Stomach (tissue), 9 donors: ENCODE data around the gene MEF2A. TPM values are rescaled to one million over a fixed set of nuclear protein-coding genes. Genes with fewer than 3 reads are reported as not detected.

Source experiments
- DNase-seq, 2 donors: peaks; one replicate each; pipeline versions ENCODE4 v3.0.0 to v3.0.0-alpha.2; 2013 to 2019
- H3K27ac ChIP-seq, 5 donors: fragments of 200-600 bp in 4 of 5; sonication (generic) in 4 of 5; one replicate each; pipeline ENCODE4 v1.5.1; 2013 to 2019; ENCODE audit warnings: mild to moderate bottlenecking in 1 of 5, moderate library complexity in 1 of 5
- H3K27me3 ChIP-seq, 3 donors: fragments of 200-600 bp; sonication (generic); one replicate each; pipeline ENCODE4 v1.5.1; 2017 to 2019; ENCODE audit warnings: mixed run types in 1 of 3
- H3K36me3 ChIP-seq, 4 donors: fragments of 200-600 bp; sonication (generic); 1 replicate in 3 of 4; 2 replicates in 1 of 4; pipeline ENCODE4 v1.5.1; 2016 to 2019
- H3K4me1 ChIP-seq, 4 donors: fragments of 200-600 bp; sonication (generic); one replicate each; pipeline ENCODE4 v1.5.1; 2016 to 2019
- H3K4me3 ChIP-seq, 4 donors: fragments of 200-600 bp; sonication (generic) in 3 of 4; one replicate each; pipeline ENCODE4 v1.5.1; 2016 to 2019; ENCODE audit warnings: mild to moderate bottlenecking in 1 of 4
- H3K9me3 ChIP-seq, 4 donors: fragments of 200-600 bp; sonication (generic); one replicate each; pipeline ENCODE4 v1.5.1; 2016 to 2019
- EP300 ChIP-seq: sonication (generic); formaldehyde crosslinking; IDR thresholded peaks from one replicate; pipeline ENCODE4 v1.6.1; 2017; ENCODE audit warnings: antibody characterized with exemption
- POLR2A ChIP-seq, 4 donors: fragments of 450-650 bp; IDR thresholded peaks; one replicate each; pipeline ENCODE4 v1.6.1; 2016; ENCODE audit warnings: antibody characterized with exemption in 4 of 4, control low read depth in 2 of 4, mild to moderate bottlenecking in 1 of 4, moderate library complexity in 1 of 4
- POLR2AphosphoS5 ChIP-seq, 3 donors: sonication (generic); formaldehyde crosslinking; IDR thresholded peaks; one replicate each; pipeline ENCODE4 v1.6.1; 2016; ENCODE audit warnings: antibody characterized with exemption in 3 of 3
- WGBS, 5 donors: extraction: QIAGEN DNeasy Blood & Tissue Kit in 3 of 5; methylation state at CpG; one replicate each; pipeline versions ENCODE4 v1.1.5 to v1.1.7; 2013 to 2018; 5-methylcytosine and 5-hydroxymethylcytosine counted together
- intact Hi-C: fragments of 100-400 bp; cut with DNase I; formaldehyde crosslinking; loops from one replicate; pipeline ENCODE4 v1.15.1; 2023; ENCODE audit warnings: low total_unique reads
- polyA plus RNA-seq, 3 donors: library from polyadenylated mRNA; stranded (reverse); fragments of 200-250 nt; gene quantifications; one replicate each; pipeline ENCODE4 v1.2.3, GENCODE V29; 2013
- total RNA-seq, 5 donors: library from RNA; depleted of rRNA; stranded (reverse); fragments of >200 nt; gene quantifications; one replicate each; pipeline versions ENCODE4 v1.1.0 to v1.2.3, GENCODE V29; 2014 to 2016
- TF ChIP-seq, protein P1 (sequence below), 7 experiments: fragments of 450-650 bp in 4 of 7; fragments of 200-600 bp in 3 of 7; sonication (generic) in 3 of 7; IDR thresholded peaks; one replicate each; pipeline ENCODE4 v1.5.1; 2016 to 2019; ENCODE audit warnings: antibody characterized with exemption in 7 of 7, control low read depth in 2 of 7, mild to moderate bottlenecking in 1 of 7
- donor health status: healthy with polysubstance abuse.
- donor health status: Bipolar disorder and iron deficiency.
- donor health status: healthy.

Gene MEF2A
- total and polyA plus RNA-seq, 8 donors, result 11.0 to 85.2 (median 26.7) TPM

DNA sequence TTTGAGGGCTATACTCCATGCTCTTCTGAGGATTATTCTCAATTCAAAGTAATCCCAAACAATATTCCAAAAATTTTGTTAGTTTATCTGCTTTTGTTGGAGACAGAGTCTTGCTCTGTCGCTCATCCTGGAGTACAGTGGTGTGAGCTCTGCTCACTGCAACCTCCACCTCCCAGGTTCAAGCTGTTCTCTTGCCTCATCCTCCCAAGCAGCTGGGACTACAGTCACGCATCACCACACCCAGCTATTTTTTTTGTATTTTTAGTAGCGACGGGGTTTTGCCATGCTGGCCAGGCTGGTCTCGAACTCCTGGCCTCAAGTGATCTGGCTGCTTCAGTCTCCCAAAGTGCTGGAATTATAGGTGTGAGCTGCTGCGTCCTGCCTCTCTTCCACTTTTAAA is 39.1 kb downstream of the MEF2A start:
- Histone ChIP-seq H3K4me3 (no peak overlapping the region), H3K4me1 (peaks cover 0 to 38% (median 20%) of the 10 kb centered on the region in 4 donors), H3K27me3 (no peaks in the 10 kb centered on the region), H3K9me3 (no peaks in the 10 kb centered on the region), H3K27ac (no peak overlapping the region), H3K36me3 (peaks cover 0 to 12% (median 8%) of the 10 kb centered on the region in 4 donors)
- 88 to 93% (median 91%) methylated on average over 6 of the region's 6 CpGs for WGBS, 5 donors
- DNase-seq, result no peak
- TF ChIP-seq POLR2A (IDR thresholded peaks at IDR 0.05) (no peak), POLR2AphosphoS5 (IDR thresholded peaks at IDR 0.05) (no peak), EP300 (no peak)
- TF ChIP-seq, protein P1, sequence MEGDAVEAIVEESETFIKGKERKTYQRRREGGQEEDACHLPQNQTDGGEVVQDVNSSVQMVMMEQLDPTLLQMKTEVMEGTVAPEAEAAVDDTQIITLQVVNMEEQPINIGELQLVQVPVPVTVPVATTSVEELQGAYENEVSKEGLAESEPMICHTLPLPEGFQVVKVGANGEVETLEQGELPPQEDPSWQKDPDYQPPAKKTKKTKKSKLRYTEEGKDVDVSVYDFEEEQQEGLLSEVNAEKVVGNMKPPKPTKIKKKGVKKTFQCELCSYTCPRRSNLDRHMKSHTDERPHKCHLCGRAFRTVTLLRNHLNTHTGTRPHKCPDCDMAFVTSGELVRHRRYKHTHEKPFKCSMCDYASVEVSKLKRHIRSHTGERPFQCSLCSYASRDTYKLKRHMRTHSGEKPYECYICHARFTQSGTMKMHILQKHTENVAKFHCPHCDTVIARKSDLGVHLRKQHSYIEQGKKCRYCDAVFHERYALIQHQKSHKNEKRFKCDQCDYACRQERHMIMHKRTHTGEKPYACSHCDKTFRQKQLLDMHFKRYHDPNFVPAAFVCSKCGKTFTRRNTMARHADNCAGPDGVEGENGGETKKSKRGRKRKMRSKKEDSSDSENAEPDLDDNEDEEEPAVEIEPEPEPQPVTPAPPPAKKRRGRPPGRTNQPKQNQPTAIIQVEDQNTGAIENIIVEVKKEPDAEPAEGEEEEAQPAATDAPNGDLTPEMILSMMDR (IDR thresholded peaks at IDR 0.05), result no peak
- intact Hi-C loops, result no loop called here

DNA sequence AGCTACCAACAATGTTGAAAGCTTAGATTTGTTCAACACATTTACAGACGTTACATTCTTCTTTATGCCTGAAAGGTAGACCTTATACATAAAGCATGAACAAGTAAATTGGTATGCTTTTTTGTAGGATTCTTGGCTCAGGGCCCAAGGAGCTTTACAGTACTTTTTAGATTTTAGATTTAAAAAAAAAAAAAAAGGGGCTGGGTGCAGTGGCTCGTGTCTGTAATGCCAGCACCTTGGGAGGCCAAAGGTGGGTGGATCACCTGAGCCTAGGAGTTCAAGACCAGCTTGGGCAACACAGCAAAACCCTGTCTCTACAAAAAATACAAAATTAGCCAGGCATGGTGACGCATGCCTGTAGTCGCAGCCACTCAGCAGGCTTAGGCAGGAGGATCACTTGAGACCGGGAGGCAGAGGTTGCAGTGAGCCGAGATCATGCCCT is 39.7 kb downstream of the MEF2A start:
- intact Hi-C loops, result no loop called here
- no peak overlapping the region for H3K4me3 ChIP-seq
- no peaks in the 10 kb centered on the region for H3K27me3 ChIP-seq
- peaks cover 0 to 5% (median 2%) of the 10 kb centered on the region in 4 donors for H3K36me3 ChIP-seq
- TF ChIP-seq, protein P1 (IDR thresholded peaks at IDR 0.05), result no peak
- 75 to 85% (median 81%) methylated on average over 6 of the region's 6 CpGs for WGBS, 5 donors
- DNase-seq, result no peak
- no peaks in the 10 kb centered on the region for H3K9me3 ChIP-seq
- peaks cover 0 to 38% (median 20%) of the 10 kb centered on the region in 4 donors for H3K4me1 ChIP-seq
- no peak overlapping the region for H3K27ac ChIP-seq

DNA sequence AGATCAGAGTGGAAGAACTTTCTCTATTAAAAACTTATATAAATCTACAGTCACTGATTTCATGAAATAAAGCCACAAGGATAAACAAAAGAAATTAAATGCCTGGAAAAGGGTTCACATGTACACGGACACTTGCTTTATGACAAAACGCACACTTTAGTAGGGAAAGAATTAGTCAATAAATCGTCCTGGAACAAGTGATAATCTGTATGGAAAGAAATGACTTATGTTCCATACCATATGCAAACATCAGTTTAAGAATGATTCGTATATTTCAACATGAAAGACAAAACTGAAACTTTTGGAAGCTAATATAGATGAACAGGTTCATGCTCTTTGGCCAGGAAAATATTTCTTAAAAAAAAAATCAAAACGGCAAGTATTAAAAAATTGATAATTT is 40.2 kb downstream of the MEF2A start:
- intact Hi-C loops, result no loop called here
- H3K4me1 ChIP-seq, result peaks cover 0 to 38% (median 20%) of the 10 kb centered on the region in 4 donors
- H3K27me3 ChIP-seq, result no peaks in the 10 kb centered on the region
- TF ChIP-seq EP300 (no peak), POLR2A (IDR thresholded peaks at IDR 0.05) (no peak), POLR2AphosphoS5 (IDR thresholded peaks at IDR 0.05) (no peak)
- TF ChIP-seq, protein P1 (IDR thresholded peaks at IDR 0.05), result no peak
- H3K36me3 ChIP-seq, result peaks cover 0 to 5% (median 2%) of the 10 kb centered on the region in 4 donors
- H3K9me3 ChIP-seq, result no peaks in the 10 kb centered on the region
- no peak for DNase-seq
- H3K4me3 ChIP-seq, result no peak overlapping the region
- H3K27ac ChIP-seq, result no peak overlapping the region
- WGBS, 5 donors, result 75 to 82% (median 81%) methylated on average over 5 of the region's 5 CpGs

DNA sequence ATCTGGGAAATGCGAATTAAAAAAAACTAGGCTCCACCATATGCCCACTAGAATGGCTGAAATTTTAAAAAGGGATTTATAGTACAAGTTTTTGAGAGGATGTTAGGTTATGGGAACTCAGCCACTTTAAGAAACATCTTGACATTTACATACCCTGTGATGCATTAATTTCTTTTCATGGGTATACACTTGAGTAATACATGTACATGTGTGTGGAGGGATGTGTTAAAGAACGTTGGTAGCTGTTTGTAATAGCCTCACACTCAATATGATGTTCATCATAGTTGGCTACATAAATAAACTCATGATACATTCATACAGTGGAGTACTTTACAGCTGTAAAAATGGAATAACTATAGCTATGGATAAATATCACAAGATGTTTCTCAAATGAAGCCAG is 40.9 kb downstream of the MEF2A start:
- peaks cover 0 to 44% (median 20%) of the 10 kb centered on the region in 4 donors for H3K4me1 ChIP-seq
- 75 to 78% (median 76%) methylated on average over 2 of the region's 2 CpGs for WGBS, 5 donors
- peaks cover 0 to 5% (median 2%) of the 10 kb centered on the region in 4 donors for H3K36me3 ChIP-seq
- DNase-seq, result no peak
- no peak overlapping the region for H3K27ac ChIP-seq
- TF ChIP-seq POLR2A (IDR thresholded peaks at IDR 0.05), result no peak
- TF ChIP-seq EP300, result no peak
- no peak for TF ChIP-seq POLR2AphosphoS5 (IDR thresholded peaks at IDR 0.05)
- TF ChIP-seq, protein P1 (IDR thresholded peaks at IDR 0.05), result no peak
- no peaks in the 10 kb centered on the region for H3K9me3 ChIP-seq
- no peak overlapping the region for H3K4me3 ChIP-seq
- H3K27me3 ChIP-seq, result no peaks in the 10 kb centered on the region
- intact Hi-C loops, result no loop called here
